HCT116 (cell line): ENCODE measurements around the gene KATNIP. TPM values are rescaled to one million over a fixed set of nuclear protein-coding genes. Genes with fewer than 3 reads are reported as not detected.

Experiments
- ATAC-seq: fragments of 200-7000 bp; cut with Tn5 transposase; 2 replicates; pipeline ENCODE4 v1.9.1; 2020; ENCODE audit warnings: mild to moderate bottlenecking, moderate library complexity
- BruUV-seq: library from RNA; stranded (reverse); fragments of 400-500 nt; replicated peaks from 2 replicates; lab custom pipeline; 2021; lab: Mats Ljungman, UMichigan
- CTCF ChIA-PET: fragments of 300-600 bp; sonication (Branson Sonifier 250); formaldehyde crosslinking; loops from one replicate; lab custom pipeline; 2021; ENCODE audit warnings: antibody characterized with exemption; lab: Charles Lee
- POLR2A ChIA-PET: fragments of 300-600, 350-600 bp; sonication (Branson Sonifier 250); formaldehyde crosslinking; loops from one replicate; lab custom pipeline; 2021; ENCODE audit warnings: antibody characterized with exemption; lab: Charles Lee
- RAD21 ChIA-PET, 2 experiments: fragments of 300-600 bp; sonication (Branson Sonifier 250); formaldehyde crosslinking; loops; one replicate each; lab custom pipeline; 2023; ENCODE audit warnings: low total read pairs in 2 of 2; ENCODE audit not compliant: uncharacterized antibody in 2 of 2, unreplicated experiment in 2 of 2, low non-redundant PET in 1 of 2; lab: Charles Lee
- DNase-seq: peaks from one replicate; pipeline ENCODE4 v3.0.0-alpha.2; 2010; ENCODE audit warnings: low read depth, low spot score
- H2AFZ ChIP-seq: fragments of 200-600 bp; shearing (Covaris generic), sonication (generic); 2 replicates; pipeline ENCODE4 v1.6.1; 2017; ENCODE audit warnings: low read depth, mixed run types, mixed read lengths, antibody characterized with exemption, low read length; ENCODE audit not compliant: poor library complexity, severe bottlenecking
- H3K27ac ChIP-seq: 2 replicates; pipeline ENCODE4 v1.5.1; 2012; ENCODE audit warnings: low read depth, low read length
- H3K27me3 ChIP-seq: fragments of 200-600 bp; sonication (generic); 2 replicates; pipeline ENCODE4 v1.6.1; 2016; ENCODE audit warnings: mixed run types, low read length, mixed read lengths; ENCODE audit not compliant: insufficient read depth
- H3K36me3 ChIP-seq, 2 experiments: fragments of 200-500 bp in 1 of 2; fragments of 200-600 bp in 1 of 2; sonication (Bioruptor generic) in 1 of 2; sonication (generic) in 1 of 2; 2 replicates each; pipeline versions ENCODE4 v1.5.1 to v1.6.1; 2014 to 2016; ENCODE audit warnings: low read length in 2 of 2, inconsistent platforms in 1 of 2, mixed read lengths in 1 of 2, mixed run types in 1 of 2; ENCODE audit not compliant: insufficient read depth in 2 of 2, control insufficient read depth in 1 of 2
- H3K4me1 ChIP-seq, 2 experiments: fragments of 200-600 bp in 1 of 2; sonication (generic) in 1 of 2; 2 replicates each; pipeline versions ENCODE4 v1.5.1 to v1.6.1; 2012 to 2017; ENCODE audit warnings: low read length in 2 of 2, inconsistent platforms in 1 of 2, mild to moderate bottlenecking in 1 of 2, mixed read lengths in 1 of 2, mixed run types in 1 of 2, moderate library complexity in 1 of 2; ENCODE audit not compliant: insufficient read depth in 2 of 2, control insufficient read depth in 1 of 2
- H3K4me2 ChIP-seq: fragments of 200-600 bp; sonication (generic); 2 replicates; pipeline ENCODE4 v1.6.1; 2017; ENCODE audit warnings: mixed run types, low read length, mixed read lengths
- H3K4me3 ChIP-seq, 2 experiments: fragments of 200-600 bp in 1 of 2; sonication (generic) in 1 of 2; replicated peaks in 1 of 2; 2 replicates each; pipeline ENCODE4 v1.5.1; 2011 to 2016; ENCODE audit warnings: low read length in 2 of 2, control low read depth in 1 of 2, low read depth in 1 of 2, mild to moderate bottlenecking in 1 of 2, mixed read lengths in 1 of 2, mixed run types in 1 of 2
- H3K79me2 ChIP-seq: fragments of 200-600 bp; sonication (generic); 2 replicates; pipeline ENCODE4 v1.6.1; 2017; ENCODE audit warnings: mild to moderate bottlenecking, mixed run types, low read length, moderate library complexity, mixed read lengths; ENCODE audit not compliant: insufficient read depth
- H3K9ac ChIP-seq: fragments of 200-600 bp; sonication (generic); 2 replicates; pipeline ENCODE4 v1.6.1; 2016; ENCODE audit warnings: low read length, mixed read lengths
- H3K9me2 ChIP-seq: fragments of 200-600 bp; sonication (generic), shearing (Covaris generic); 2 replicates; pipeline ENCODE4 v1.6.1; 2017; ENCODE audit warnings: mixed run types, mild to moderate bottlenecking, moderate library complexity; ENCODE audit not compliant: insufficient read depth
- H3K9me3 ChIP-seq, 2 experiments: fragments of 200-500 bp in 1 of 2; fragments of 200-600 bp in 1 of 2; sonication (Bioruptor generic) in 1 of 2; sonication (generic) in 1 of 2; 2 replicates each; pipeline ENCODE4 v1.6.1; 2014 to 2017; ENCODE audit warnings: low read length in 2 of 2, mixed read lengths in 2 of 2, inconsistent platforms in 1 of 2, low read depth in 1 of 2, mild to moderate bottlenecking in 1 of 2, mixed run types in 1 of 2, moderate library complexity in 1 of 2; ENCODE audit not compliant: control insufficient read depth in 1 of 2, insufficient read depth in 1 of 2
- H4K20me1 ChIP-seq: fragments of 200-600 bp; sonication (generic), shearing (Covaris generic); 2 replicates; pipeline ENCODE4 v1.6.1; 2017; ENCODE audit warnings: mixed run types, mild to moderate bottlenecking, moderate library complexity; ENCODE audit not compliant: insufficient read depth
- ATF3 ChIP-seq: IDR thresholded peaks from 2 replicates; pipeline ENCODE4 v1.6.1; 2012
- CBX3 ChIP-seq: IDR thresholded peaks from 2 replicates; pipeline ENCODE4 v1.6.1; 2012; ENCODE audit warnings: low read depth
- CEBPB ChIP-seq: IDR thresholded peaks from 2 replicates; pipeline ENCODE4 v1.6.1; 2012; ENCODE audit warnings: low read depth
- CTCF ChIP-seq, 3 experiments: fragments of 200-600 bp in 1 of 3; sonication (generic) in 1 of 3; IDR thresholded peaks in 2 of 3; conservative IDR thresholded peaks in 1 of 3; 2 replicates each; pipeline ENCODE4 v1.5.1; 2012 to 2017; ENCODE audit warnings: low read depth in 2 of 3, low read length in 2 of 3, antibody characterized with exemption in 1 of 3, borderline replicate concordance in 1 of 3, control low read depth in 1 of 3, mild to moderate bottlenecking in 1 of 3, mixed read lengths in 1 of 3, mixed run types in 1 of 3, moderate library complexity in 1 of 3; ENCODE audit not compliant: insufficient read depth in 1 of 3
- EGR1 ChIP-seq: IDR thresholded peaks from 2 replicates; pipeline ENCODE4 v1.6.1; 2012; ENCODE audit warnings: low read depth
- ELF1 ChIP-seq: IDR thresholded peaks from 2 replicates; pipeline ENCODE4 v1.6.1; 2012; ENCODE audit warnings: low read depth, borderline replicate concordance
- EZH2 ChIP-seq: fragments of 200-600 bp; sonication (generic); IDR thresholded peaks from 2 replicates; pipeline ENCODE4 v1.6.1; 2017; ENCODE audit warnings: antibody characterized with exemption, mixed run types
- EZH2phosphoT487 ChIP-seq: fragments of 200-600 bp; IDR thresholded peaks from 2 replicates; pipeline ENCODE4 v1.6.1; 2018; ENCODE audit warnings: antibody characterized with exemption, borderline replicate concordance
- FOSL1 ChIP-seq: IDR thresholded peaks from 2 replicates; pipeline ENCODE4 v1.6.1; 2012; ENCODE audit warnings: low read depth
- JUND ChIP-seq: IDR thresholded peaks from 2 replicates; pipeline ENCODE4 v1.6.1; 2012
- MAX ChIP-seq: IDR thresholded peaks from 2 replicates; pipeline ENCODE4 v1.6.1; 2012
- POLR2A ChIP-seq: IDR thresholded peaks from 2 replicates; pipeline ENCODE4 v1.7.0; 2011; ENCODE audit warnings: borderline replicate concordance; ENCODE audit not compliant: insufficient read depth, insufficient read length; ENCODE audit errors: extremely low read depth
- RAD21 ChIP-seq: IDR thresholded peaks from 2 replicates; pipeline ENCODE4 v1.6.1; 2012; ENCODE audit warnings: low read depth, mild to moderate bottlenecking
- REST ChIP-seq: IDR thresholded peaks from 2 replicates; pipeline ENCODE4 v1.6.1; 2012; ENCODE audit warnings: low read depth
- SIN3A ChIP-seq: IDR thresholded peaks from 2 replicates; pipeline ENCODE4 v1.6.1; 2012; ENCODE audit warnings: low read depth
- SRF ChIP-seq: IDR thresholded peaks from 2 replicates; pipeline ENCODE4 v1.6.1; 2012; ENCODE audit warnings: low read depth
- TCF7L2 ChIP-seq: IDR thresholded peaks from 2 replicates; pipeline ENCODE4 v1.7.0; 2011; ENCODE audit warnings: borderline replicate concordance, inconsistent platforms; ENCODE audit not compliant: insufficient read depth, insufficient read length; ENCODE audit errors: extremely low read depth
- YY1 ChIP-seq: IDR thresholded peaks from 2 replicates; pipeline ENCODE4 v1.6.1; 2011; ENCODE audit warnings: low read length, low read depth, moderate library complexity, mild to moderate bottlenecking; ENCODE audit not compliant: insufficient replicate concordance; ENCODE audit errors: extremely low read depth
- ZBTB33 ChIP-seq: IDR thresholded peaks from 2 replicates; pipeline ENCODE4 v1.6.1; 2011; ENCODE audit warnings: mild to moderate bottlenecking, low read length, moderate library complexity; ENCODE audit not compliant: insufficient replicate concordance; ENCODE audit errors: extremely low read depth
- ZNF274 ChIP-seq: fragments of 200-500 bp; sonication (Bioruptor generic); IDR thresholded peaks from 2 replicates; pipeline ENCODE4 v1.6.1; 2014; ENCODE audit warnings: mild to moderate bottlenecking, low read depth, low read length, inconsistent platforms
- intact Hi-C: fragments of 100-400 bp; cut with micrococcal nuclease; formaldehyde crosslinking; loops from 2 replicates; pipeline ENCODE4 v1.10.0; 2022
- total RNA-seq: library from RNA; stranded (reverse); gene quantifications from one replicate; pipeline ENCODE4 v1.2.1, GENCODE V29; 2021; ENCODE audit not compliant: unreplicated experiment

KATNIP gene
- total RNA-seq, 1 experiment from 2014 or later, result 23.8 TPM

- no peak overlapping the region for H3K4me3 ChIP-seq
- ChIA-PET POLR2A (no interaction called here), CTCF (no interaction called here), RAD21 (no interaction called here)
- no peaks in the 10 kb centered on the region; the same call in 1 of the 2 replicates for H3K79me2 ChIP-seq
- DNase-seq (no peak), ATAC-seq (no peak)
- peaks cover 61 to 67% of the 10 kb centered on the region in 2 experiments for H3K36me3 ChIP-seq
- no peak overlapping the region for H2AFZ ChIP-seq
- H3K4me1 ChIP-seq, result no peaks in the 10 kb centered on the region
- no peaks in the 10 kb centered on the region for H3K27me3 ChIP-seq
- intact Hi-C loops, result no loop called here
- H3K9ac ChIP-seq, result no peak overlapping the region
- H3K9me3 ChIP-seq, result no peaks in the 10 kb centered on the region
- TF ChIP-seq YY1, result no peak
- TF ChIP-seq MAX, result no peak
- TF ChIP-seq ZNF274, result no peak
- no peak for TF ChIP-seq EZH2
- no peak for TF ChIP-seq ATF3
- no peak for TF ChIP-seq POLR2A
- no peak for TF ChIP-seq CTCF (IDR thresholded peaks at IDR 0.05 in 2 of 3, conservative IDR thresholded peaks at IDR 0.05 in 1 of 3; ENCODE audit: borderline replicate concordance in 1 of 3, insufficient read depth in 1 of 3, low read depth in 2 of 3, low read length in 2 of 3)
- TF ChIP-seq CEBPB, result no peak
- TF ChIP-seq EGR1, result no peak
- no peak for TF ChIP-seq EZH2phosphoT487
- TF ChIP-seq ZBTB33, result no peak
- no peak for TF ChIP-seq FOSL1
- no peak for TF ChIP-seq JUND
- TF ChIP-seq ELF1, result no peak
- no peak for TF ChIP-seq REST
- TF ChIP-seq RAD21, result no peak
- no peak for TF ChIP-seq SRF
- no peak for TF ChIP-seq SIN3A
- no peak for TF ChIP-seq TCF7L2
- no peak for TF ChIP-seq CBX3
- no peaks in the 10 kb centered on the region for H3K9me2 ChIP-seq
- H3K27ac ChIP-seq, result no peak overlapping the region
- H3K4me2 ChIP-seq, result no peak overlapping the region
- H4K20me1 ChIP-seq, result no peaks in the 10 kb centered on the region
- no TSS peak for BruUV-seq
Measured at GRCh38 chr16:27538528-27538927, 11.4 kb upstream of the KATNIP start.
